GM13977 (cell line): ENCODE measurements around the gene MADD.

Source experiments
- DNase-seq: peaks from one replicate; pipeline ENCODE4 v3.0.0; 2012; ENCODE audit warnings: low spot score
- CTCF ChIP-seq: IDR thresholded peaks from 2 replicates; pipeline ENCODE4 v1.5.1; 2012; ENCODE audit warnings: mild to moderate bottlenecking, control low read depth; ENCODE audit not compliant: insufficient read depth; ENCODE audit errors: extremely low read depth, missing control alignments
- in situ Hi-C: fragments of 300-500 bp; cut with MboI; formaldehyde crosslinking; loops from one replicate; pipeline ENCODE4 v1.12.0; 2022; ENCODE audit warnings: low sequenced_read_pairs, low pct_unique_long_range_greater_than_20kb, mixed read lengths, inconsistent platforms; ENCODE audit not compliant: unreplicated experiment

The MADD gene

GRCh38 chr11:47349521-47350095 is 79.7 kb downstream of the MADD start:
- no peak for DNase-seq
- TF ChIP-seq CTCF, result no peak
- in situ Hi-C loops, result no loop called here

- in situ Hi-C loops, result no loop called here
- no peak for TF ChIP-seq CTCF
- no peak for DNase-seq
Observed at GRCh38 chr11:47350315-47350714, 80.4 kb downstream of the MADD start.

GRCh38 chr11:47351156-47352126 is 81.5 kb downstream of the MADD start:
- no peak for TF ChIP-seq CTCF
- DNase-seq, result no peak
- in situ Hi-C loops, result no loop called here

- no peak for TF ChIP-seq CTCF
- in situ Hi-C loops, result no loop called here
- no peak for DNase-seq
Observed at GRCh38 chr11:47352556-47352955, 82.6 kb downstream of the MADD start, which contains the start of gene MYBPC3. Gene MYBPC3 (minus strand): TSS chr11:47352702. CDS start chr11:47352647, 55 bp downstream.

GRCh38 chr11:47353978-47354774 is 84.2 kb downstream of the MADD start:
- in situ Hi-C loops, result no loop called here
- DNase-seq, result no peak
- TF ChIP-seq CTCF, result no peak

GRCh38 chr11:47354913-47355282 is 85.0 kb downstream of the MADD start:
- TF ChIP-seq CTCF, result no peak
- no peak for DNase-seq
- in situ Hi-C loops, result no loop called here
